H1 (cell line): ENCODE data around the gene CPD. TPM values are rescaled to one million over a fixed set of nuclear protein-coding genes. Genes with fewer than 3 reads are reported as not detected.
"Not testable (repeated sequence)": the region's sequence is repeated elsewhere in the genome, so short reads cannot be mapped to it uniquely, and the experiment has no call there.

Experiments
- CTCF ChIA-PET: fragments of 300-600 bp; sonication (Branson Sonifier 250); formaldehyde crosslinking; loops from one replicate; lab custom pipeline; 2021; ENCODE audit not compliant: partially characterized antibody; lab: Charles Lee
- POLR2A ChIA-PET: fragments of 300-600 bp; sonication (Branson Sonifier 250); formaldehyde crosslinking; loops from one replicate; lab custom pipeline; 2021; ENCODE audit warnings: inconsistent platforms; ENCODE audit not compliant: partially characterized antibody; lab: Charles Lee
- DNase-seq, 2 experiments: peaks; one replicate each; pipeline versions ENCODE4 v3.0.0 to v3.0.0-alpha.2; 2010 to 2022; ENCODE audit warnings: low spot score in 2 of 2, low read depth in 1 of 2, mixed read lengths in 1 of 2
- FAIRE-seq: peaks from 2 replicates; lab custom pipeline; 2011; peaks lifted over from hg19 to GRCh38; lab: Jason Lieb, UNC
- H2AFZ ChIP-seq: 2 replicates; pipeline ENCODE4 v1.8.1; 2012; ENCODE audit warnings: low read length, inconsistent platforms
- H2AK5ac ChIP-seq: 2 replicates; pipeline ENCODE4 v1.6.1; 2013; ENCODE audit warnings: low read depth, low read length
- H2BK120ac ChIP-seq: replicated peaks from 2 replicates; pipeline ENCODE3; 2013; ENCODE audit warnings: low read depth, low read length, inconsistent platforms
- H2BK12ac ChIP-seq: 2 replicates; pipeline ENCODE4 v1.6.1; 2013; ENCODE audit warnings: low read depth, low read length
- H2BK15ac ChIP-seq: 2 replicates; pipeline ENCODE4 v1.6.1; 2013; ENCODE audit warnings: low read length
- H2BK20ac ChIP-seq: 2 replicates; pipeline ENCODE4 v1.6.1; 2013; ENCODE audit warnings: low read length
- H2BK5ac ChIP-seq: 2 replicates; pipeline ENCODE4 v1.6.1; 2013; ENCODE audit warnings: low read depth, low read length
- H3K14ac ChIP-seq: 2 replicates; pipeline ENCODE4 v1.6.1; 2013; ENCODE audit warnings: inconsistent platforms; ENCODE audit not compliant: insufficient read length
- H3K18ac ChIP-seq: 2 replicates; pipeline ENCODE4 v1.6.1; 2013; ENCODE audit warnings: low read length; ENCODE audit errors: extremely low read depth
- H3K23ac ChIP-seq: 2 replicates; pipeline ENCODE4 v1.6.1; 2013; ENCODE audit warnings: inconsistent platforms; ENCODE audit not compliant: insufficient read length
- H3K23me2 ChIP-seq: 2 replicates; pipeline ENCODE4 v1.6.1; 2013; ENCODE audit warnings: low read depth, low read length
- H3K27ac ChIP-seq: 2 replicates; pipeline ENCODE4 v1.6.1; 2011; ENCODE audit warnings: low read depth, low read length, inconsistent platforms
- H3K27me3 ChIP-seq, 4 experiments: replicated peaks in 1 of 4; 1 replicate in 1 of 4; 2 replicates in 3 of 4; pipeline versions ENCODE4 v1.6.1 to v1.8.1; 2011 to 2013; ENCODE audit warnings: low read length in 3 of 4, mild to moderate bottlenecking in 3 of 4, inconsistent platforms in 2 of 4, mixed read lengths in 2 of 4, moderate library complexity in 1 of 4; ENCODE audit not compliant: control insufficient read depth in 3 of 4, insufficient read depth in 3 of 4; ENCODE audit errors: extremely low read depth in 1 of 4
- H3K36me3 ChIP-seq, 4 experiments: 2 replicates each; pipeline versions ENCODE4 v1.6.1 to v1.8.1; 2011 to 2013; ENCODE audit warnings: mild to moderate bottlenecking in 4 of 4, low read length in 3 of 4, moderate library complexity in 2 of 4, control low read depth in 1 of 4, inconsistent platforms in 1 of 4; ENCODE audit not compliant: insufficient read depth in 4 of 4, control insufficient read depth in 2 of 4
- H3K4ac ChIP-seq: replicated peaks from 2 replicates; pipeline ENCODE3; 2013; ENCODE audit warnings: low read length, low read depth, mixed read lengths, inconsistent platforms; ENCODE audit not compliant: insufficient read length
- H3K4me1 ChIP-seq, 4 experiments: replicated peaks in 1 of 4; 1 replicate in 1 of 4; 2 replicates in 3 of 4; pipeline versions ENCODE4 v1.6.1 to v1.8.1; 2011 to 2013; ENCODE audit warnings: low read length in 3 of 4, inconsistent platforms in 2 of 4, mixed read lengths in 1 of 4; ENCODE audit not compliant: insufficient read depth in 4 of 4, control insufficient read depth in 3 of 4
- H3K4me2 ChIP-seq, 2 experiments: 2 replicates each; pipeline versions ENCODE4 v1.6.1 to v1.8.1; 2011 to 2013; ENCODE audit warnings: low read depth in 2 of 2, low read length in 2 of 2, control low read depth in 1 of 2, inconsistent platforms in 1 of 2, mild to moderate bottlenecking in 1 of 2; ENCODE audit not compliant: insufficient read depth in 1 of 2
- H3K4me3 ChIP-seq, 4 experiments: fragments of 200-600, 300-600 bp in 1 of 4; sonication (generic), shearing (Covaris generic), sonication (Bioruptor Twin) in 1 of 4; 2 replicates each; pipeline versions ENCODE4 v1.5.1 to v1.8.1; 2011 to 2016; ENCODE audit warnings: low read length in 4 of 4, low read depth in 3 of 4, control low read depth in 2 of 4, inconsistent platforms in 2 of 4, mild to moderate bottlenecking in 2 of 4, mixed read lengths in 1 of 4, moderate library complexity in 1 of 4; ENCODE audit not compliant: insufficient read depth in 2 of 4; ENCODE audit errors: extremely low read depth in 1 of 4
- H3K56ac ChIP-seq: replicated peaks from 2 replicates; pipeline ENCODE3; 2013; ENCODE audit warnings: low read depth, mild to moderate bottlenecking, mixed read lengths, low read length, inconsistent platforms; ENCODE audit not compliant: insufficient read length
- H3K79me1 ChIP-seq: 2 replicates; pipeline ENCODE4 v1.6.1; 2013; ENCODE audit warnings: low read depth, low read length, control low read depth
- H3K79me2 ChIP-seq, 2 experiments: 2 replicates each; pipeline versions ENCODE4 v1.6.1 to v1.8.1; 2012 to 2013; ENCODE audit warnings: low read length in 2 of 2, mild to moderate bottlenecking in 2 of 2, inconsistent platforms in 1 of 2; ENCODE audit not compliant: insufficient read depth in 2 of 2, control insufficient read depth in 1 of 2
- H3K9ac ChIP-seq, 4 experiments: replicated peaks in 1 of 4; 1 replicate in 1 of 4; 2 replicates in 3 of 4; pipeline versions ENCODE4 v1.6.1 to v1.8.1; 2011 to 2013; ENCODE audit warnings: low read depth in 3 of 4, low read length in 3 of 4, control low read depth in 2 of 4, mild to moderate bottlenecking in 2 of 4, moderate library complexity in 2 of 4, inconsistent platforms in 1 of 4; ENCODE audit errors: extremely low read depth in 1 of 4
- H3K9me3 ChIP-seq, 2 experiments: 2 replicates each; pipeline versions ENCODE4 v1.6.1 to v1.8.1; 2012 to 2013; ENCODE audit warnings: mild to moderate bottlenecking in 2 of 2, moderate library complexity in 2 of 2, control low read depth in 1 of 2, inconsistent platforms in 1 of 2, low read depth in 1 of 2, low read length in 1 of 2, mixed read lengths in 1 of 2; ENCODE audit not compliant: insufficient read depth in 2 of 2
- H4K20me1 ChIP-seq, 2 experiments: replicated peaks in 1 of 2; 2 replicates each; pipeline versions ENCODE3 to v1.8.1; 2011 to 2013; ENCODE audit warnings: inconsistent platforms in 2 of 2, low read length in 2 of 2, mild to moderate bottlenecking in 1 of 2; ENCODE audit not compliant: insufficient read depth in 2 of 2, control insufficient read depth in 1 of 2
- H4K5ac ChIP-seq: 2 replicates; pipeline ENCODE4 v1.6.1; 2013; ENCODE audit warnings: low read length, low read depth, mixed read lengths, inconsistent platforms; ENCODE audit not compliant: insufficient read length
- H4K8ac ChIP-seq: 2 replicates; pipeline ENCODE4 v1.8.0; 2013; ENCODE audit warnings: mild to moderate bottlenecking, moderate library complexity, low read length, inconsistent platforms; ENCODE audit not compliant: insufficient read depth; ENCODE audit errors: extremely low read depth
- H4K91ac ChIP-seq: replicated peaks from 2 replicates; pipeline ENCODE3; 2013; ENCODE audit warnings: low read length, mixed read lengths, inconsistent platforms; ENCODE audit not compliant: insufficient read length
- CREB1 ChIP-seq: IDR thresholded peaks from 2 replicates; pipeline ENCODE4 v1.6.1; 2012; ENCODE audit warnings: inconsistent platforms
- POLR2AphosphoS5 ChIP-seq: IDR thresholded peaks from 2 replicates; pipeline ENCODE4 v1.6.1; 2011; ENCODE audit warnings: low read depth, low read length
- RNF2 ChIP-seq: fragments of 200-900, 300-1000 bp; sonication (generic); IDR thresholded peaks from 2 replicates; pipeline ENCODE4 v1.7.1; 2016; ENCODE audit warnings: borderline replicate concordance, low read depth, mild to moderate bottlenecking, antibody characterized with exemption, low read length; ENCODE audit not compliant: poor library complexity, severe bottlenecking; ENCODE audit errors: missing control alignments
- SAP30 ChIP-seq: fragments of 300-600 bp; sonication (generic); IDR thresholded peaks from 2 replicates; pipeline ENCODE4 v1.7.1; 2012; ENCODE audit warnings: low read length, moderate library complexity, mild to moderate bottlenecking, inconsistent platforms; ENCODE audit not compliant: insufficient read depth, insufficient replicate concordance
- WGBS, 2 experiments: shearing (Covaris generic) in 1 of 2; methylation state at CpG; one replicate each; pipeline versions ENCODE4 v1.1.6 to v1.1.7; 2013 to 2015; ENCODE audit warnings: low lambda C conversion rate in 2 of 2, mixed read lengths in 2 of 2, inconsistent platforms in 1 of 2, low coverage in 1 of 2, missing lambda C conversion rate in 1 of 2; ENCODE audit not compliant: insufficient replicate concordance in 2 of 2, insufficient coverage in 1 of 2, insufficient read length in 1 of 2; ENCODE audit errors: extremely low coverage in 1 of 2, missing lambda C conversion rate in 1 of 2; 5-methylcytosine and 5-hydroxymethylcytosine counted together
- polyA plus RNA-seq, 7 experiments: library from polyadenylated mRNA; depleted of rRNA in 3 of 7; stranded (reverse) in 5 of 7; unstranded in 2 of 7; fragments of >200 nt in 5 of 7; fragments of 200-250 nt in 2 of 7; gene quantifications; 1 replicate in 5 of 7; 2 replicates in 1 of 7; 4 replicates in 1 of 7; pipeline versions ENCODE4 v1.2.1 to v1.2.3, GENCODE V29; 2011 to 2013; ENCODE audit warnings: missing spikeins in 2 of 7, mixed read lengths in 2 of 7
- total RNA-seq: library from RNA; stranded (reverse); fragmentation: NEBNext Ultra II Directional; extraction: Animal tissue kit (Norgen Biotek cat#: 25700); gene quantifications from 2 replicates; pipeline ENCODE4 v1.2.1, GENCODE V29; 2021
- TF ChIP-seq, protein P1 (sequence below), 3 experiments: IDR thresholded peaks; 1 replicate in 2 of 3; 2 replicates in 1 of 3; pipeline versions ENCODE4 v1.5.1 to v1.6.1; 2011; ENCODE audit warnings: low read length in 3 of 3, mild to moderate bottlenecking in 3 of 3, inconsistent platforms in 2 of 3, low read depth in 1 of 3, moderate library complexity in 1 of 3; ENCODE audit not compliant: insufficient read depth in 1 of 3; ENCODE audit errors: control extremely low read depth in 1 of 3
- TF ChIP-seq, protein P2 (sequence below): IDR thresholded peaks from 2 replicates; pipeline ENCODE4 v1.6.1; 2012; ENCODE audit warnings: inconsistent platforms

Gene CPD
- total and polyA plus RNA-seq, 2 of the 8 experiments (the other 6 are each of a cell fraction or from before 2014, with no cell fraction given): 8.6 to 46.2 TPM

DNA sequence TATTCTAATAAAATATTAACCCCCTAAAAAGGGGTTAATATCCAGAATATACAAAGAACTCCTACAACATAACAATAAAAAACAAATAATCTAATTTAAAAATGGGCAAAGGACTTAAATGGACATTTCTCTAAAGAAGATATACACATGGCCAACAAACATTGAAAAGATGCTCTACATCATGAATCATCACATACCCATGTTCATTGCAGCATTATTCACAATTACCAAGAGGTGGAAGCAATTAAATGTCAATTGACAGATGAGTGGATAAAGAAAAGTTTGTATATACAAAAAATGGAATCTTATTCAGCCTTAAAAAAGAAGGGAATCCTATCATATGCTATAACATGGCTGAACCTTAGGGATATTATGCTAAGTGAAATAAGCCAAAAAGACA lies 36.8 kb downstream of the CPD start (continued):
- TF ChIP-seq, protein P1, sequence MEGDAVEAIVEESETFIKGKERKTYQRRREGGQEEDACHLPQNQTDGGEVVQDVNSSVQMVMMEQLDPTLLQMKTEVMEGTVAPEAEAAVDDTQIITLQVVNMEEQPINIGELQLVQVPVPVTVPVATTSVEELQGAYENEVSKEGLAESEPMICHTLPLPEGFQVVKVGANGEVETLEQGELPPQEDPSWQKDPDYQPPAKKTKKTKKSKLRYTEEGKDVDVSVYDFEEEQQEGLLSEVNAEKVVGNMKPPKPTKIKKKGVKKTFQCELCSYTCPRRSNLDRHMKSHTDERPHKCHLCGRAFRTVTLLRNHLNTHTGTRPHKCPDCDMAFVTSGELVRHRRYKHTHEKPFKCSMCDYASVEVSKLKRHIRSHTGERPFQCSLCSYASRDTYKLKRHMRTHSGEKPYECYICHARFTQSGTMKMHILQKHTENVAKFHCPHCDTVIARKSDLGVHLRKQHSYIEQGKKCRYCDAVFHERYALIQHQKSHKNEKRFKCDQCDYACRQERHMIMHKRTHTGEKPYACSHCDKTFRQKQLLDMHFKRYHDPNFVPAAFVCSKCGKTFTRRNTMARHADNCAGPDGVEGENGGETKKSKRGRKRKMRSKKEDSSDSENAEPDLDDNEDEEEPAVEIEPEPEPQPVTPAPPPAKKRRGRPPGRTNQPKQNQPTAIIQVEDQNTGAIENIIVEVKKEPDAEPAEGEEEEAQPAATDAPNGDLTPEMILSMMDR (IDR thresholded peaks at IDR 0.05; ENCODE audit: control extremely low read depth in 1 of 3, insufficient read depth in 1 of 3, low read depth in 1 of 3, low read length in 3 of 3): no peak
- TF ChIP-seq, protein P2, sequence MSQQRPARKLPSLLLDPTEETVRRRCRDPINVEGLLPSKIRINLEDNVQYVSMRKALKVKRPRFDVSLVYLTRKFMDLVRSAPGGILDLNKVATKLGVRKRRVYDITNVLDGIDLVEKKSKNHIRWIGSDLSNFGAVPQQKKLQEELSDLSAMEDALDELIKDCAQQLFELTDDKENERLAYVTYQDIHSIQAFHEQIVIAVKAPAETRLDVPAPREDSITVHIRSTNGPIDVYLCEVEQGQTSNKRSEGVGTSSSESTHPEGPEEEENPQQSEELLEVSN: no peak
- TF ChIP-seq POLR2AphosphoS5 (no peak), RNF2 (no peak), SAP30 (no peak), CREB1 (no peak)

DNA sequence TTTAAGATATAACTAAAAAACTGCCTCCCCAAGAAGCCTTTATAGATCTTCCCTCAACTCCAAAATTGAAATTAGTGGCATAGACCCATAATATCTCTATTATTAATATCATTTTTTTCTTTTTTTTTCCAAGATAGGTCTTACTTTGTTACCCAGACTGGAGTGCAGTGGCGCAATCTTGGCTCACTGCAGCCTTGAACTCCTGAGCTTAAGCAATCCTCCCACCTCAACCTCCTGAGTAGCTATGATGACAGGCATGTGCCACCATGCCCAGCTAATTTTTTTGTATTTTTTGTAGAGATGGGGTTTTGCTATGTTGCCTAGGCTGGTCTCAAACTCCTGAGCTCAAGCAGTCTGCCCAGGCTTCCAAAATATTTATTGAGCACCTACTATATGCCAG lies 39.3 kb downstream of the CPD start:
- H4K91ac ChIP-seq, H3K79me1 ChIP-seq, H3K79me2 ChIP-seq, H3K36me3 ChIP-seq, H4K8ac ChIP-seq, H3K4me1 ChIP-seq, H2BK120ac ChIP-seq, H3K27ac ChIP-seq, H3K9me3 ChIP-seq, POLR2A ChIA-PET, H3K18ac ChIP-seq, H2BK12ac ChIP-seq, H2BK20ac ChIP-seq, H3K4me3 ChIP-seq, H4K20me1 ChIP-seq, FAIRE-seq, H2AFZ ChIP-seq, H3K23ac ChIP-seq, DNase-seq, H3K4me2 ChIP-seq, H2BK5ac ChIP-seq, H2AK5ac ChIP-seq, H3K4ac ChIP-seq, CTCF ChIA-PET, H3K9ac ChIP-seq, H4K5ac ChIP-seq, H3K23me2 ChIP-seq, H3K14ac ChIP-seq, H3K27me3 ChIP-seq, H2BK15ac ChIP-seq, H3K56ac ChIP-seq: not testable (repeated sequence)
- 93% methylated on average over 1 of the region's 1 CpG; no CpG with 5 or more reads in 1 of the 2 experiments for WGBS, 2 experiments
